ENCODE measurements around the gene LRRC59. TPM values are rescaled to one million over a fixed set of nuclear protein-coding genes. Genes with fewer than 3 reads are reported as not detected.

Gene LRRC59
- total and polyA plus RNA-seq, 4 experiments from 2014 or later: 17.8 to 30.7 (median 27.1) TPM

DNA sequence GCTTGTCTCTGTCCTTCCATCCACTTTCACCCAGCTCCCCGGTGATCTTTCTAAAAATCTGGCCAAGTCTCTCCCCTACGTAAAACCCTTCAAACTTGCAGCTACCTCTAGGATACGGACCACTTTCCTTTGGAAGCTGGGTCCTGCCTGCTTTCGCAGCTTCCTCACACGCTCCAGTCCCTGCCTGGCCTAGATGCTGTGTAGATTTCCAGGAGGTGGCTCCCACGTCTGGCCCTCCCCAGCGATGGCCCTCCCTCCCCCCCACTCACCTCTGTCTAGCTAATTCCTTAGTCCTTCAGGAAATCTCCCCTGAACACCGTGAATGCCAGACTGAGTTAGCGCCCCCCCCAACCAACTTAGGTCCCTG, 579 bp upstream of the LRRC59 start:
- DNase-seq: no peak
- intact Hi-C loops (cut with micrococcal nuclease): loop anchor here (1.0 to 2.0 kb wide), 4 partner anchors 25 to 80 kb away; partner anchors contain the start of genes ACSF2, EME1, MRPL27 and RSAD1
- Mint-ChIP-seq H3K27ac (peak overlapping the region in 6 of 7 donors; percentile 87 to 99 (median 96)), H3K4me3 (peak overlapping the region; percentile 87 to 97 (median 92)), H3K4me1 (peaks cover 23 to 46% (median 30%) of the 10 kb centered on the region in 4 donors), H3K27me3 (peaks cover 0 to under 1% of the 10 kb centered on the region in 2 donors), H3K36me3 (peaks cover 19 to 27% of the 10 kb centered on the region in 2 donors), H3K9me3 (peaks cover 0 to 4% (median 0%) of the 10 kb centered on the region in 8 donors)
- H3K4me1 ChIP-seq (ENCODE audit: insufficient read depth, low read length): peaks cover 30% of the 10 kb centered on the region
- no peaks in the 10 kb centered on the region for H3K9me3 ChIP-seq (ENCODE audit: control insufficient read depth in 1 of 2, low read length in 2 of 2)
- H3K4me3 ChIP-seq (ENCODE audit: low read length in 2 of 2): no peak overlapping the region
- peaks cover 22% of the 10 kb centered on the region for H3K36me3 ChIP-seq (ENCODE audit: insufficient read depth, low read length)
- ChIA-PET POLR2A (ENCODE audit: partially characterized antibody) (interaction anchor here (0.5 to 3.4 kb wide), 17 partner anchors 9 to 729 kb away, joined by 3 to 44 read pairs (median 9); partner anchors contain the start of genes ACSF2, EME1, MRPL27 and RSAD1), CTCF (ENCODE audit: partially characterized antibody) (interaction anchor here (0.7 to 5.1 kb wide), 29 partner anchors 9 to 755 kb away, joined by 3 to 77 read pairs (median 7); partner anchors contain the start of genes ACSF2, EME1, MRPL27 and NME1)
- H3K27ac ChIP-seq (ENCODE audit: low read depth, low read length): no peak overlapping the region
- H3K27me3 ChIP-seq (ENCODE audit: insufficient read depth, low read length): no peaks in the 10 kb centered on the region

DNA sequence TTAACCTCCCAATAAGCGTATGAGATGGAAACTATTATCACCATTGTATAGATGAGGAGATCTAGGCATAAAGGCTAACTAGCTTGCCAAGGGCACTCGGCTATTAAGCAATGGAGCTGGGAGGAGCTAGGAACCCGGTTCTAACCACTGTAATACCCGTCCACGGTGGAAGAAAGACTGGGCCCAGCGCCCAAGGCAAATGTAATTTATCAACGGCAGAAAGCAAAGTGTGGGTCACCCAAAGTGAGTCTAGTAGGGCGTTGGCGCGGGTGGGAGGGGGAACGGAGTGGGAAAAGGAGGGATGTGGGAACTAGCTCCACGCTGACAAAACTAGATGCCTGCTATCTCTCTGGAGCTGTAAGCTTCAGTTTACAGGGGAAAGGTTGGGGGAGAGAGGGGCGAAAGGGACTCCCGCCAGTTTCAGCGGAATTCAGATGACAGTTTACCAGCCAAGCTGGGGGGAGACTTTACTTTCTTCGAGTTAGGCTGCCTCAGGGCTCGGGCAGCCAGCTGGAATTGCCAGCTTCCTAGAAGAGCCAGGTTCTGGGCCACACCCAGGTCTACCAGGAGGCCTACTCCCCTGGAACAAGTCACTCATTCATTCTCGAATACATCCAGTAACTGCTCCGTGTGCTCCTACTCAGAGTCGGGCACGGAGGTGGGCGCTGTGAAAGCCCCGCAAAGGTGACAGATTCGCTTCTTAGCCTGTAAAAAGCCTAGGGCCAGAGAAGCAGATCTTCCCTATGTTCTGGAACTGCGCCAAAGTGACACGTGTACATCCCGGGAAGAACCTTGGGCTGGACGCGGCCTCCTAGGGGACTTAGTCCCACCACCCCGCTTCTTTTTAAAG, 837 bp downstream of the LRRC59 start:
- no peaks in the 10 kb centered on the region for H3K9me3 ChIP-seq (ENCODE audit: control insufficient read depth in 1 of 2, low read length in 2 of 2)
- H3K9me3 Mint-ChIP-seq: peaks cover 0 to 4% (median 0%) of the 10 kb centered on the region in 8 donors
- peak overlapping the region; percentile 75 to 82 for H3K4me3 ChIP-seq (ENCODE audit: low read length in 2 of 2)
- H3K4me1 ChIP-seq (ENCODE audit: insufficient read depth, low read length): peaks cover 30% of the 10 kb centered on the region
- no peaks in the 10 kb centered on the region for H3K27me3 ChIP-seq (ENCODE audit: insufficient read depth, low read length)
- H3K27ac Mint-ChIP-seq: peak overlapping the region; percentile 84 to 98 (median 95)
- ChIA-PET POLR2A (ENCODE audit: partially characterized antibody) (interaction anchor here (0.6 to 3.4 kb wide), 18 partner anchors 8 to 470 kb away, joined by 3 to 44 read pairs (median 8); partner anchors contain the start of genes ACSF2, EME1, MRPL27 and RSAD1), CTCF (ENCODE audit: partially characterized antibody) (interaction anchor here (0.9 to 5.1 kb wide), 24 partner anchors 8 to 383 kb away, joined by 3 to 77 read pairs (median 11); partner anchors contain the start of genes ACSF2, EME1, MRPL27 and RSAD1)
- H3K4me3 Mint-ChIP-seq: peak overlapping the region; percentile 87 to 97 (median 92)
- no peaks in the 10 kb centered on the region for H3K27me3 Mint-ChIP-seq
- H3K36me3 ChIP-seq (ENCODE audit: insufficient read depth, low read length): peaks cover 36% of the 10 kb centered on the region
- H3K4me1 Mint-ChIP-seq: peaks cover 23 to 47% (median 30%) of the 10 kb centered on the region in 4 donors
- peak overlapping the region; percentile 85 for H3K27ac ChIP-seq (ENCODE audit: low read depth, low read length)
- intact Hi-C loops (cut with micrococcal nuclease): loop anchor here (1.0 to 2.0 kb wide), 4 partner anchors 24 to 82 kb away; partner anchors contain the start of genes ACSF2, EME1, MRPL27 and RSAD1
- H3K36me3 Mint-ChIP-seq: peaks cover 31 to 41% of the 10 kb centered on the region in 2 donors
- DNase-seq: peak in 3 of 5 donors; percentile 13 to 45 (median 20)

DNA sequence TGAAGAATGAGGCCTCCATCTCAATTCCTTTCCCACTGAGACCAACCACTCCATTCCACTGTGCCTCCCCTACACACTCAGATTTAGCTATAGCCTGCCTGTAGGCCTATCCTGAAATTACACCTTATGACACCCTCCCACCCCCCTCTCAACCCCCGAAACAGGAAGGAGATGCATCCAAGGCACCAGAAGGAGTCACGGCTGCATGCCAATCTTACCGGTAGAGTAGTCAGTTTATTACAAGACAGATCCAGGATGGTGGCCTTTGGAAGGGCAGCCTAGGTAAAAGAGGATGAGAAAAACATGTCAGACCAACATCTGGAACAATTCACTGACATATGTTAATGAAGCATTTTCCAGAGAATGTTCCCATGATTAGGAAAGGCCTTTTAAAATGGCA, 2.6 kb downstream of the LRRC59 start:
- H3K27me3 ChIP-seq (ENCODE audit: insufficient read depth, low read length): no peaks in the 10 kb centered on the region
- Mint-ChIP-seq H3K27me3 (no peaks in the 10 kb centered on the region), H3K4me3 (peak overlapping the region in 7 of 8 donors; percentile 46 to 90 (median 65)), H3K4me1 (peaks cover 24 to 47% (median 31%) of the 10 kb centered on the region in 4 donors), H3K36me3 (peaks cover 39 to 59% of the 10 kb centered on the region in 2 donors), H3K9me3 (peaks cover 0 to 4% (median 0%) of the 10 kb centered on the region in 8 donors), H3K27ac (peak overlapping the region in 5 of 7 donors; percentile 29 to 83 (median 60))
- no peak for DNase-seq
- H3K9me3 ChIP-seq (ENCODE audit: control insufficient read depth in 1 of 2, low read length in 2 of 2): no peaks in the 10 kb centered on the region
- ChIA-PET POLR2A (ENCODE audit: partially characterized antibody) (interaction anchor here (1.0 to 1.1 kb wide), 2 partner anchors 23 to 32 kb away, joined by 3 read pairs; no protein-coding TSS in a partner anchor), CTCF (ENCODE audit: partially characterized antibody) (interaction anchor here (5.1 kb wide), 1 partner anchor 33 kb away, joined by 77 read pairs; no protein-coding TSS in a partner anchor)
- peaks cover 49% of the 10 kb centered on the region for H3K36me3 ChIP-seq (ENCODE audit: insufficient read depth, low read length)
- H3K27ac ChIP-seq (ENCODE audit: low read depth, low read length): no peak overlapping the region
- intact Hi-C loops (cut with micrococcal nuclease): no loop called here
- peaks cover 30% of the 10 kb centered on the region for H3K4me1 ChIP-seq (ENCODE audit: insufficient read depth, low read length)
- H3K4me3 ChIP-seq (ENCODE audit: low read length in 2 of 2): no peak overlapping the region

DNA sequence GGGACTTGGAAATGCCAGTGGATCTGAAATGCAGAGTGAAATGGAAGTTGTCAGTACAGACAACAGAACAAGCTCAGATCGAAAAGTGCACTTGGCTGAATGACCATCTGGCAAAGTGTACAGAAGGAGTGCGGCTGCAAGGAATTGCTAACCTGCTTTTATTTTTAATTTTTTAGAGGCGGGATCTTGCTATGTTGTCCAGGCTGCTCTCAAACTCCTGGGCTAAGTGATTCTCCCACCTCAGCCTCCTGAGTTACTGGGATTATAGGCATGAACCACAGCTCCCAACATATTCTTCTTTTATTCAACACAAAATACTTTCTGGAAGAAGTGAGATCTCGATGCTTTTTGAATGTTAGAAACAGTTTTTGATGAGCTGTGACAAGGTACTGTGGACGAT, 3.6 kb downstream of the LRRC59 start:
- intact Hi-C loops (cut with micrococcal nuclease): no loop called here
- no peaks in the 10 kb centered on the region for H3K27me3 Mint-ChIP-seq
- POLR2A ChIA-PET (ENCODE audit: partially characterized antibody): interaction anchor here (1.1 kb wide), 1 partner anchor 31 kb away, joined by 3 read pairs; no protein-coding TSS in a partner anchor

DNA sequence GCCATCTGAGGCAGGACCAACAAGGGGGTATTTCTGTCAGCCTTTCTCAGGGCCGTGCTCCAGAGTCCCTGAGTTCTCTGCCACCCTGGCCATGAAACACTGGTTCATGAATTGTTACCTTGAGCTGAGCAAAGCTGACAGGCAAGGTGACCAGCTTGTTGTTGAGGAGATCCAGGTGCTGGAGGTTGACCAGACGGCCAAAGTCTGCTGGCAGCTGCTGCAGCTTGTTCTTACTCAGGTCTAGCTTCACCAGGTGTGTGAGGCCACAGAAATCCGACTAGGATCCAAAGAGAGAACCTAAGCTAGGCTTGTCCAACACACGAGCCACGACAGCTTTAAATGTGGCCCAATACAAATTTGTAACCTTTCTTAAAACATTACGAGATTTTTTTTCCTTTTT, 4.7 kb downstream of the LRRC59 start:
- intact Hi-C loops (cut with micrococcal nuclease): no loop called here
- CTCF ChIA-PET (ENCODE audit: partially characterized antibody): interaction anchor here (0.6 kb wide), 1 partner anchor 46 kb away, joined by 3 read pairs; no protein-coding TSS in a partner anchor
- H3K9me3 ChIP-seq (ENCODE audit: control insufficient read depth in 1 of 2, low read length in 2 of 2): no peaks in the 10 kb centered on the region

More for the DNA sequence above, 3.6 kb downstream of the LRRC59 start:
- no peak overlapping the region for H3K4me3 ChIP-seq (ENCODE audit: low read length in 2 of 2)
- Mint-ChIP-seq H3K4me1 (peaks cover 24 to 47% (median 31%) of the 10 kb centered on the region in 4 donors), H3K4me3 (peak overlapping the region in 3 of 8 donors; percentile 3 to 61 (median 7)), H3K27ac (peak overlapping the region in 2 of 7 donors; percentile 50 to 65), H3K9me3 (peaks cover 0 to 4% (median 0%) of the 10 kb centered on the region in 8 donors), H3K36me3 (peaks cover 47 to 68% of the 10 kb centered on the region in 2 donors)
- no peak for DNase-seq
- H3K27me3 ChIP-seq (ENCODE audit: insufficient read depth, low read length): no peaks in the 10 kb centered on the region
- peaks cover 30% of the 10 kb centered on the region for H3K4me1 ChIP-seq (ENCODE audit: insufficient read depth, low read length)
- peaks cover 59% of the 10 kb centered on the region for H3K36me3 ChIP-seq (ENCODE audit: insufficient read depth, low read length)
- CTCF ChIA-PET (ENCODE audit: partially characterized antibody): no interaction called here
- H3K9me3 ChIP-seq (ENCODE audit: control insufficient read depth in 1 of 2, low read length in 2 of 2): no peaks in the 10 kb centered on the region
- H3K27ac ChIP-seq (ENCODE audit: low read depth, low read length): no peak overlapping the region

DNA sequence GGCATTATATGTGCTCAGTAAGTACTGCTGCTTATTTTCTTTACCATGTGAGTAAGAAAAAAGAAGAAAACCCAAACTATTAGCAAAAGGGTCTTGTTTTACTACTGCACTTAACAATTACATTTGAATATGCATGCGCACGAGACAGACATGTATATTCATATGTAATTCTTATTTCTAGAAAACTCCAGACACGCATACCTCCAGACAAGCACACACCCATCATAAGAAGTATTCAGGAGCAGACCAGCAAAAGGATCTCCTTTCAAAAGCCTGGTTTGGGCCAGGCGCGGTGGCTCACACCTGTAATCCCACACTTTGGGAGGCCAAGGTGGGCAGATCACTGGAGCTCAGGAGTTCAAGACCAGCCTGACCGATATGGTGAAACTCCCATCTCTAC, 7.8 kb downstream of the LRRC59 start:
- H3K27me3 Mint-ChIP-seq: no peaks in the 10 kb centered on the region

More for the DNA sequence above, 4.7 kb downstream of the LRRC59 start:
- peaks cover 0 to 2% (median 0%) of the 10 kb centered on the region in 8 donors for H3K9me3 Mint-ChIP-seq
- no peak overlapping the region for H3K4me3 Mint-ChIP-seq
- H3K27me3 Mint-ChIP-seq: no peaks in the 10 kb centered on the region
- POLR2A ChIA-PET (ENCODE audit: partially characterized antibody): no interaction called here
- Histone ChIP-seq H3K4me3 (ENCODE audit: low read length in 2 of 2) (no peak overlapping the region), H3K4me1 (ENCODE audit: insufficient read depth, low read length) (peaks cover 24% of the 10 kb centered on the region), H3K27ac (ENCODE audit: low read depth, low read length) (no peak overlapping the region), H3K27me3 (ENCODE audit: insufficient read depth, low read length) (no peaks in the 10 kb centered on the region), H3K36me3 (ENCODE audit: insufficient read depth, low read length) (peaks cover 70% of the 10 kb centered on the region)
- peaks cover 22 to 38% (median 29%) of the 10 kb centered on the region in 4 donors for H3K4me1 Mint-ChIP-seq
- H3K36me3 Mint-ChIP-seq: peaks cover 57 to 79% of the 10 kb centered on the region in 2 donors
- no peak for DNase-seq
- H3K27ac Mint-ChIP-seq: peak overlapping the region in 2 of 7 donors; percentile 41 to 65

More for the DNA sequence above, 7.8 kb downstream of the LRRC59 start:
- Mint-ChIP-seq H3K36me3 (peaks cover 75 to 98% of the 10 kb centered on the region in 2 donors), H3K9me3 (no peaks in the 10 kb centered on the region), H3K4me1 (peaks cover 8 to 15% (median 9%) of the 10 kb centered on the region in 4 donors), H3K27ac (no peak overlapping the region), H3K4me3 (no peak overlapping the region)
- ChIA-PET POLR2A (ENCODE audit: partially characterized antibody) (interaction anchor here (1.6 kb wide), 1 partner anchor 8 kb away, joined by 6 read pairs; the partner anchor contains the start of gene LRRC59), CTCF (ENCODE audit: partially characterized antibody) (interaction anchor here (1.8 to 2.5 kb wide), 2 partner anchors 8 to 27 kb away, joined by 11 to 18 read pairs; partner anchors contain the start of gene LRRC59)
- H3K36me3 ChIP-seq (ENCODE audit: insufficient read depth, low read length): peaks cover 95% of the 10 kb centered on the region
- intact Hi-C loops (cut with micrococcal nuclease): no loop called here
- H3K27me3 ChIP-seq (ENCODE audit: insufficient read depth, low read length): no peaks in the 10 kb centered on the region
- no peaks in the 10 kb centered on the region for H3K4me1 ChIP-seq (ENCODE audit: insufficient read depth, low read length)
- H3K4me3 ChIP-seq (ENCODE audit: low read length in 2 of 2): no peak overlapping the region
- no peak for DNase-seq
- no peak overlapping the region for H3K27ac ChIP-seq (ENCODE audit: low read depth, low read length)
- no peaks in the 10 kb centered on the region for H3K9me3 ChIP-seq (ENCODE audit: control insufficient read depth in 1 of 2, low read length in 2 of 2)
